ENCODE data around the gene HERC2.

HERC2 gene

DNA sequence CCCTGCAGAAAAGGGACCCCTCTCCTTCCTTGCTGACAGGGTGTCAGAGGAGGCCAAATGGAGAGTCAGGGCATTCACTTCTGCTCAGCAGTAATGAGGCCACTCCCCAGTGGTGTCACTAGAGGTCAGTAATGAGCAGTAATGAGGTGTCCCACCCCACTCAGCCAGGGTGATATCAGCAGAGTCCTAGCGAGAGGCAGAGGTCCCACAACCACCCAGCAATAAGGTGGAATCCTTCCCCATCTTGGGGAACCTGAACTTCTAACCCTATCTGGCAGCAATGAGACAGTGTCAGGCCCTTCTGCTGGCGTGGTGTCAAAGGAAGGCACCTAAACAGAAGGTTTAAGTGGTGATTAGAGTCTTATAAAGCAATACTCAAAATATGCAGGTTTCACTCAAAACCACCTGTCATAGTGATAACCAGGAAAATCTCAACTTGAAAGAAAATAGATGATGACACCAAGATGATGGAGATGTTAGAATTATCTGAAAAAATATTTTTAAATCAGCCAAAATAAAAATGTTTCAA, 235.7 kb downstream of the HERC2 start:
- no peak for DNase-seq

GRCh38 chr15:28085489-28086174, 236.3 kb downstream of the HERC2 start:
- no peak for DNase-seq

- DNase-seq: no peak
Observed at GRCh38 chr15:28084547-28084946, 237.4 kb downstream of the HERC2 start.

GRCh38 chr15:28082891-28083684, 238.9 kb downstream of the HERC2 start:
- no peak for DNase-seq

- no peak for DNase-seq
Observed at GRCh38 chr15:28081594-28081993, 240.4 kb downstream of the HERC2 start.

GRCh38 chr15:28080386-28080785, 241.6 kb downstream of the HERC2 start:
- no peak for DNase-seq

DNA sequence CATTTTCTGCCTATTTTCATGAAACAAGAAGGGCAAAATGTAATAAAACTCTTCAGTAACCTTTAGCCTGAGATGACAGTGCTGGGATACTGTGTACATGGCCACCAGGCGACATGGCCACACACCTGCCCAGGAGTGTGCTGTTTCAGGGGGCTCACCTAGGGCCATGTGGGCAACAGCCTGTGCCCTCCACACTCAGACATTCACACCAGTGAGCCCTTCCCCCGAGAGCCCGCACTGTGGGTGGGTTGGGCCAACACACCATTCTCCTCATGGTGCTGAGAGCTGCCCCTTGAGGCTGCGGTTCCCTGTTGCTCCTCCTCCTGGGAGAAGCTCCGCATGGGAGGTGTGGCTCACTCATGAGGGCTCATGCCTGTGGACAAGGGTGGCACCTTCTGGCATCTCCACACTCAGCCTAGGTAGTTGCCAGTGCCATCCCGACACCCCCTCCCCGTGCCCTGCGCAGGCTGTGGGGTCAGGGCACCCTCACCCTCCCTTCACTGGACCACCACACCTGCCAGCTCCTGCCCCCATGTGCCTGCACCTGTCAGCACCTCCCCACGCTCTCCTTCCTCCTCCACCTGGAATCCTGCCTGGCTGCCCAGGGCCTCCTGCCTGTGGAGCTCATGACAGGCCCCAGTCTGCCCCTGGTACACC, 242.5 kb downstream of the HERC2 start:
- DNase-seq: no peak

DNA sequence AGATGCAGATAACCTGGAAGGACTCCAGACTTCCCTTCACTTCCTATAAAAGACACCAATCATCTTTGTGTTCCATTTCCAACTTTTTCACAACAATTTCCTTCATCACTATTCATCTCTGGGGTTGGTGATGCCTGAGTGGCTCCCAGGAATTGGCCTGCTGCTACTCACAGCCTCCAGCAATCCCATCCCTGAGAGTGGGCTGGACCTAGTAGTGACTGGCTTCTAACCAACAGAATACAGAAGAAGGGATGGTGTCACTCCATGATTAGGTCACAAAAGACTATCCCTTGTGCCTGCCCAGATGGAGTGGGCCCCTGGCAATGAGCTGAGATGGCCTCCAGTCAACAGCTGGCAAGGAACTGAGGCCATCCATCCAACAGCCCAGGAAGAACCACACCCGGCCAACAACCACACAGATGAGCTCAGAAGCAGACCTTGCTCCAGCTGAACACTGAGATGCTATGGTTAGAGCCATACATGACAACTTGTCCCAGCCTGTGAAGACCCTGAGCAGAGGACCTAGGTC, 243.7 kb downstream of the HERC2 start:
- no peak for DNase-seq

GRCh38 chr15:28075573-28075972, 246.4 kb downstream of the HERC2 start:
- DNase-seq: no peak

DNA sequence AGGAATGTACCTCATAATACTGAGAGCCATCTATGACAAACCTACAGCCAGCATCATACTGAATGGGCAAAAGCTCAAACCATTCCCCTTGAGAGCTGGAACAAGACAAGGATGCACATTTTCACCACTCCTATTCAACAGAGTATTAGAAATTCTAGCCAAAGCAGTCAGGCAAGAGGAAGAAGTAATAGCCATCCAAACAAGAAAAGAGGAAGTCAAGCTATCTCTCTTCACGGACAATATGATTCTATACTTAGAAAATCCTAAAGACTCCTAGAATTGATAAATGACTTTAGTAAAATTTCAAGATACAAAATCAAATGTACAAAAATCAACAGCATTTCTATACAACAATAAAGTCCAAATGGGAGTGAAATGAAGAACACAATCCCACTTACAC, 253.0 kb downstream of the HERC2 start:
- DNase-seq: no peak

- no peak for DNase-seq
Observed at GRCh38 chr15:28066231-28066630, 255.7 kb downstream of the HERC2 start.
